Astrocyte of the cerebellum (primary cell): ENCODE measurements around the gene ST6GAL1.

Experiments
- DNase-seq: peaks from one replicate; pipeline ENCODE4 v3.0.0-alpha.2; 2011; ENCODE audit warnings: low read depth
- H3K4me3 ChIP-seq: 2 replicates; pipeline ENCODE4 v1.5.1; 2011; ENCODE audit warnings: mild to moderate bottlenecking, low read depth, low read length, moderate library complexity
- CTCF ChIP-seq: IDR thresholded peaks from 2 replicates; pipeline ENCODE4 v1.5.1; 2012; ENCODE audit warnings: low read length, low read depth, moderate library complexity, mild to moderate bottlenecking; ENCODE audit errors: missing control alignments
- in situ Hi-C: cut with HindIII; loops from 2 replicates; pipeline ENCODE4 v1.10.0; 2017; ENCODE audit warnings: low sequenced_read_pairs

The ST6GAL1 gene

GRCh38 chr3:187013159-187013716, 82.9 kb downstream of the ST6GAL1 start:
- TF ChIP-seq CTCF, result no peak
- DNase-seq, result no peak

GRCh38 chr3:187014417-187014864, 84.1 kb downstream of the ST6GAL1 start:
- in situ Hi-C loops, result no loop called here
- TF ChIP-seq CTCF, result no peak
- no peak overlapping the region for H3K4me3 ChIP-seq
- no peak for DNase-seq

More at GRCh38 chr3:187013159-187013716, 82.9 kb downstream of the ST6GAL1 start:
- in situ Hi-C loops, result no loop called here
- no peak overlapping the region for H3K4me3 ChIP-seq

- no peak for TF ChIP-seq CTCF
Observed at GRCh38 chr3:187015903-187016638, 85.7 kb downstream of the ST6GAL1 start.

GRCh38 chr3:187016639-187017345, 86.5 kb downstream of the ST6GAL1 start:
- DNase-seq, result no peak
- TF ChIP-seq CTCF, result no peak
- no peak overlapping the region for H3K4me3 ChIP-seq
- in situ Hi-C loops, result no loop called here

More at GRCh38 chr3:187015903-187016638, 85.7 kb downstream of the ST6GAL1 start:
- H3K4me3 ChIP-seq, result no peak overlapping the region
- no peak for DNase-seq
- in situ Hi-C loops, result no loop called here

- TF ChIP-seq CTCF, result no peak
- in situ Hi-C loops, result no loop called here
- no peak for DNase-seq
- H3K4me3 ChIP-seq, result no peak overlapping the region
Observed at GRCh38 chr3:187017511-187018230, 87.3 kb downstream of the ST6GAL1 start.

GRCh38 chr3:187019542-187020072, 89.3 kb downstream of the ST6GAL1 start:
- DNase-seq, result no peak
- no peak overlapping the region for H3K4me3 ChIP-seq
- in situ Hi-C loops, result no loop called here
- no peak for TF ChIP-seq CTCF
